Keratinocyte (primary cell): ENCODE measurements around the gene IRF8.

ENCODE experiments used
- CTCF ChIP-seq, 3 experiments: IDR thresholded peaks in 1 of 3; conservative IDR thresholded peaks in 1 of 3; optimal IDR thresholded peaks in 1 of 3; 2 replicates in 2 of 3; 3 replicates in 1 of 3; pipeline versions ENCODE3 to v1.5.1; 2011; ENCODE audit warnings: low read length in 3 of 3, mild to moderate bottlenecking in 3 of 3, moderate library complexity in 2 of 3, control low read depth in 1 of 3, inconsistent platforms in 1 of 3; ENCODE audit not compliant: insufficient read depth in 2 of 3; ENCODE audit errors: extremely low read depth in 1 of 3
- EZH2 ChIP-seq: IDR thresholded peaks from one replicate; pipeline ENCODE4 v1.6.1; 2012; ENCODE audit warnings: inconsistent platforms, mild to moderate bottlenecking, low read length, moderate library complexity

- TF ChIP-seq EZH2 (no peak), CTCF (optimal IDR thresholded peaks at IDR 0.05 in 1 of 3, IDR thresholded peaks at IDR 0.05 in 1 of 3, conservative IDR thresholded peaks at IDR 0.05 in 1 of 3; ENCODE audit: extremely low read depth in 1 of 3, insufficient read depth in 2 of 3, low read length in 3 of 3) (no peak)
These were observed 13.4 kb upstream of the IRF8 start for GRCh38 chr16:85885537-85885936.
